Measurements from ENCODE around the gene LIX1. TPM values are rescaled to one million over a fixed set of nuclear protein-coding genes. Genes with fewer than 3 reads are reported as not detected.

The LIX1 gene
- total and polyA plus RNA-seq, 2 of the 8 experiments (the other 6 are each of a cell fraction or from before 2014, with no cell fraction given) = 0.26 to 0.45 TPM

DNA sequence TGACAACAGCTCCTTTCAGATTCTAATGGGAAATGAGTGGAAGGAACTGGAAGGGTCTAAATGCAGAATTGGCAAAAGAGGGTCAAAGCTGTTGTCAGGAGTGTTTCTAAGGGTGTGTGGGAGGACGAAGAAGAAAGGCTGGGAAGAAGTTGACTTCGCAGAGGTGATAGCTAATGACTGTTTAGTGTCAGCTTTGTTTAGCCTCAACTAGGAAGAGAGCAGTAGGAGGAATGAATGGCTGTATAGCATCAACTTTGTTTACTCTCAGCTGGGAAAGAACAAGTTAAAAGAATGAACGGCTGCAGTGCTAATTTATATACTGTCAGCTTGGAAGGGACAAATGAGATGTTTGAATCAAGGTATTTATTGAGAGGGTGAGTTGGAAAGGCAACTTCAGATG is 5.9 kb upstream of the LIX1 start (continued):
- no peak for TF ChIP-seq ZNF274 (IDR thresholded peaks at IDR 0.05; ENCODE audit: borderline replicate concordance, extremely low read depth, low read length)
- TF ChIP-seq, protein P1, sequence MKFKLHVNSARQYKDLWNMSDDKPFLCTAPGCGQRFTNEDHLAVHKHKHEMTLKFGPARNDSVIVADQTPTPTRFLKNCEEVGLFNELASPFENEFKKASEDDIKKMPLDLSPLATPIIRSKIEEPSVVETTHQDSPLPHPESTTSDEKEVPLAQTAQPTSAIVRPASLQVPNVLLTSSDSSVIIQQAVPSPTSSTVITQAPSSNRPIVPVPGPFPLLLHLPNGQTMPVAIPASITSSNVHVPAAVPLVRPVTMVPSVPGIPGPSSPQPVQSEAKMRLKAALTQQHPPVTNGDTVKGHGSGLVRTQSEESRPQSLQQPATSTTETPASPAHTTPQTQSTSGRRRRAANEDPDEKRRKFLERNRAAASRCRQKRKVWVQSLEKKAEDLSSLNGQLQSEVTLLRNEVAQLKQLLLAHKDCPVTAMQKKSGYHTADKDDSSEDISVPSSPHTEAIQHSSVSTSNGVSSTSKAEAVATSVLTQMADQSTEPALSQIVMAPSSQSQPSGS (IDR thresholded peaks at IDR 0.05; ENCODE audit: low read length) = no peak
- TF ChIP-seq HDAC6 (IDR thresholded peaks at IDR 0.05; ENCODE audit: low read depth, low read length) = no peak
- TF ChIP-seq KDM4A (IDR thresholded peaks at IDR 0.05; ENCODE audit: low read depth, low read length, severe bottlenecking) = no peak
- no peak for TF ChIP-seq SP2 (IDR thresholded peaks at IDR 0.05; ENCODE audit: low read length)
- no peak for TF ChIP-seq BCL11A (IDR thresholded peaks at IDR 0.05; ENCODE audit: low read depth in 2 of 2, low read length in 2 of 2)
- no peak for TF ChIP-seq EZH2 (IDR thresholded peaks at IDR 0.05; ENCODE audit: low read depth, low read length, severe bottlenecking)
- TF ChIP-seq BRCA1 (IDR thresholded peaks at IDR 0.05; ENCODE audit: low read depth, low read length) = no peak
- TF ChIP-seq CEBPB (IDR thresholded peaks at IDR 0.05; ENCODE audit: low read depth, low read length) = no peak
